ENCODE measurements around the gene RBMS1.

DNA sequence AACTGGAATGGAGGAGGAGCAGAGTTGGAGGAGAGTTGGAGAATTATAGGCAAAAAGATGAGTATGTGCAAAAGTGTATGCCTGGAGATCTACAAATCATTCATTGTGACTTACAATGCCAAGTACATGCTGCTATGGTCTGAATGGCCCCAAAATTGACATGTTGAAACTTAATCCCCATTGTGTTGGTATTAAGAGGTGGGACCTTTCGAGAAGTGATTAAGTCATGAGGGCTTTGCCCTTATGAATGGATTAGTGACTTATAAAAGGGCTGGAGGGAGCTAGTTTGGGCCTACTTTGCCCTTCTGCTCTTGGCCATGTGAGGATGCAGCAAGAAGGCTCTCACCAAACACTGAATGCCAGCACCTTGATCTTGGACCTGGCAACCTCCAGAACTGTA is 6.3 kb upstream of the RBMS1 start:
- TF ChIP-seq, protein P1, sequence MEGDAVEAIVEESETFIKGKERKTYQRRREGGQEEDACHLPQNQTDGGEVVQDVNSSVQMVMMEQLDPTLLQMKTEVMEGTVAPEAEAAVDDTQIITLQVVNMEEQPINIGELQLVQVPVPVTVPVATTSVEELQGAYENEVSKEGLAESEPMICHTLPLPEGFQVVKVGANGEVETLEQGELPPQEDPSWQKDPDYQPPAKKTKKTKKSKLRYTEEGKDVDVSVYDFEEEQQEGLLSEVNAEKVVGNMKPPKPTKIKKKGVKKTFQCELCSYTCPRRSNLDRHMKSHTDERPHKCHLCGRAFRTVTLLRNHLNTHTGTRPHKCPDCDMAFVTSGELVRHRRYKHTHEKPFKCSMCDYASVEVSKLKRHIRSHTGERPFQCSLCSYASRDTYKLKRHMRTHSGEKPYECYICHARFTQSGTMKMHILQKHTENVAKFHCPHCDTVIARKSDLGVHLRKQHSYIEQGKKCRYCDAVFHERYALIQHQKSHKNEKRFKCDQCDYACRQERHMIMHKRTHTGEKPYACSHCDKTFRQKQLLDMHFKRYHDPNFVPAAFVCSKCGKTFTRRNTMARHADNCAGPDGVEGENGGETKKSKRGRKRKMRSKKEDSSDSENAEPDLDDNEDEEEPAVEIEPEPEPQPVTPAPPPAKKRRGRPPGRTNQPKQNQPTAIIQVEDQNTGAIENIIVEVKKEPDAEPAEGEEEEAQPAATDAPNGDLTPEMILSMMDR (IDR thresholded peaks at IDR 0.05; ENCODE audit: low read length), result no peak
- TF ChIP-seq EZH2phosphoT487 (IDR thresholded peaks at IDR 0.05; ENCODE audit: low read length), result no peak
- TF ChIP-seq EZH2 (optimal IDR thresholded peaks at IDR 0.05; ENCODE audit: low read depth, low read length), result no peak

Data from MM.1S (cell line).